ENCODE data around the gene NUP210. TPM values are rescaled to one million over a fixed set of nuclear protein-coding genes. Genes with fewer than 3 reads are reported as not detected.
A peak's percentile ranks its signal among the peaks of the same experiment; 100 is the strongest.

The NUP210 gene
- total RNA-seq, 1 experiment from 2014 or later, result 11.4 TPM

DNA sequence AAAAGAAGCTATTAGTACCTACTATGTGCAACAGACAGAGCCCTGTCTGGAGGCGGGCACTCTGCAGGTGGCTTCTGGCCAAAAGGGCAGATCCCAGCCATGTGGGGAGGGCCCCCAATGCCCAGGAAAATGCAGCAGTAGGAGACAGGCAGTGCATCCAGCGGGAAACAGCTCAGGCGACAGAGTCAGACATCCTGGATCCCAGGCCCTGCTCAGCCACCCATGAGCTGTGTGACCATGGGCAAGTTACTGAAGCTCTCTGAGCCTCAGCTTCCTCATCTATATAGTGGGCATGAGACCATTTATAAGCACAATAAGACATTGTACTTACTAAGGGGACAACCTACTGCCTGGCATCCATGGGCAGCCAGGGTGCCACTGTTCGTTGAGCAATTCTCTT is 25.8 kb downstream of the NUP210 start:
- intact Hi-C loops (cut with micrococcal nuclease; ENCODE audit: unreplicated experiment), result no loop called here
- H3K4me1 ChIP-seq (ENCODE audit: insufficient read depth, low read length, poor library complexity, severe bottlenecking), result no peaks in the 10 kb centered on the region
- TF ChIP-seq, protein P1, sequence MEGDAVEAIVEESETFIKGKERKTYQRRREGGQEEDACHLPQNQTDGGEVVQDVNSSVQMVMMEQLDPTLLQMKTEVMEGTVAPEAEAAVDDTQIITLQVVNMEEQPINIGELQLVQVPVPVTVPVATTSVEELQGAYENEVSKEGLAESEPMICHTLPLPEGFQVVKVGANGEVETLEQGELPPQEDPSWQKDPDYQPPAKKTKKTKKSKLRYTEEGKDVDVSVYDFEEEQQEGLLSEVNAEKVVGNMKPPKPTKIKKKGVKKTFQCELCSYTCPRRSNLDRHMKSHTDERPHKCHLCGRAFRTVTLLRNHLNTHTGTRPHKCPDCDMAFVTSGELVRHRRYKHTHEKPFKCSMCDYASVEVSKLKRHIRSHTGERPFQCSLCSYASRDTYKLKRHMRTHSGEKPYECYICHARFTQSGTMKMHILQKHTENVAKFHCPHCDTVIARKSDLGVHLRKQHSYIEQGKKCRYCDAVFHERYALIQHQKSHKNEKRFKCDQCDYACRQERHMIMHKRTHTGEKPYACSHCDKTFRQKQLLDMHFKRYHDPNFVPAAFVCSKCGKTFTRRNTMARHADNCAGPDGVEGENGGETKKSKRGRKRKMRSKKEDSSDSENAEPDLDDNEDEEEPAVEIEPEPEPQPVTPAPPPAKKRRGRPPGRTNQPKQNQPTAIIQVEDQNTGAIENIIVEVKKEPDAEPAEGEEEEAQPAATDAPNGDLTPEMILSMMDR (conservative IDR thresholded peaks at IDR 0.05; ENCODE audit: low read depth, low read length), result no peak
- no peak for TF ChIP-seq EZH2 (IDR thresholded peaks at IDR 0.05; ENCODE audit: borderline replicate concordance, low read depth, low read length, poor library complexity, severe bottlenecking)
- no peaks in the 10 kb centered on the region for H3K9me3 ChIP-seq (ENCODE audit: low read depth, low read length, poor library complexity, severe bottlenecking)
- DNase-seq (ENCODE audit: low spot score), result no peak
- CTCF ChIA-PET, result no interaction called here
- BruUV-seq (replicated peaks), result no TSS peak
- H3K27me3 ChIP-seq (replicated peaks; ENCODE audit: insufficient read depth, low read depth, low read length, poor library complexity), result no peaks in the 10 kb centered on the region
- POLR2A ChIA-PET (ENCODE audit: low non-redundant PET), result no interaction called here
- H3K36me3 ChIP-seq (ENCODE audit: insufficient read depth, low read length, poor library complexity, severe bottlenecking), result no peaks in the 10 kb centered on the region
- no peak overlapping the region for H3K27ac ChIP-seq (ENCODE audit: low read depth, low read length, poor library complexity, severe bottlenecking)
- no peak overlapping the region for H3K4me3 ChIP-seq (ENCODE audit: low read depth, low read length, poor library complexity, severe bottlenecking)

DNA sequence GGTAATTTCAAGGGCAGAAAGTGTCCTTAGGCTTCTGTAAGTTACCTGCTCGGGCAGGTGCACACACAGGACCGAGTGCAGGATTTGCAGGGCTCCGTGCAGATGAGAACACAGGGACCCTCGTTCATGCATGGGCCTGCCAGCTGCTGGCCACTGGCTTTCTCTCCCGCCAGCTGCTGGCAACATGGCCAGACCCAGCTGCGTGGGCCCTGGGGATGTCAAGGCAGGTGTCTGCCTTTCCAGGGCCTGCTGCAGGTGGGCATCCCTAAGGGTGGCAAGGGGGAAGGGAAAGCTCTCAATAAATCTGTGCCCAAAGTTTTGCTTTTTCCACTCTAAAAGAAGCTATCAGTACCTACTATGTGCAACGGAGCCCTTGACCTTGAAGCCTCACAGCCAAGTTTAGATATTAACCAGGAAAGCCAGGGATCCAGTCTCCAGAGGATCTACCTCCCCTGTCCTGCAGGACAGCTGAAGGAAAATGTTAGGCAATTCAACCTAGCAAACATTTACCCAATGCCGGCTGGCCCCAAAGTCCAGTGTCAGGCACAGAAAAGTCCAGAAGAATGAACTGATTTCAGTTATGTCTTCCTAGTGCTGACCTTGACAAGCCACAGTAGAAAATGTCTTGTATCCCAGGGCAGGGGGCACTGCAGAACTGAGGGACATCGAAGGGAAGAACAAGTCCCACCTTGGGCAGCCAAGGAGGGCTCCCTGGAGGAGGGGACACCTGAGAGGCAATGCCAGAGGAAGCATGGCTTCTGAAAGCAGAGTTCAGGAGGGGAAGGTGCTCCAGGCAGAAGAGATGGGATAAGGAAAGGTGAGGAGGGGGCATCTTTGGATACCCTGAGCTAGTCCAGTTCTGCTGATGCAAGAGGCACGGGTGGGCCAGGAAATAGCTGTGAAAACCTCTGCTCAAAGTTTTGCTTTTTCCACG is 26.4 kb downstream of the NUP210 start:
- H3K36me3 ChIP-seq (ENCODE audit: insufficient read depth, low read length, poor library complexity, severe bottlenecking), result no peaks in the 10 kb centered on the region
- no peak overlapping the region for H3K4me3 ChIP-seq (ENCODE audit: low read depth, low read length, poor library complexity, severe bottlenecking)
- no peaks in the 10 kb centered on the region for H3K9me3 ChIP-seq (ENCODE audit: low read depth, low read length, poor library complexity, severe bottlenecking)
- TF ChIP-seq, protein P1 (conservative IDR thresholded peaks at IDR 0.05; ENCODE audit: low read depth, low read length), result no peak
- TF ChIP-seq EZH2 (IDR thresholded peaks at IDR 0.05; ENCODE audit: borderline replicate concordance, low read depth, low read length, poor library complexity, severe bottlenecking), result no peak
- intact Hi-C loops (cut with micrococcal nuclease; ENCODE audit: unreplicated experiment), result no loop called here
- no peaks in the 10 kb centered on the region for H3K27me3 ChIP-seq (replicated peaks; ENCODE audit: insufficient read depth, low read depth, low read length, poor library complexity)
- H3K27ac ChIP-seq (ENCODE audit: low read depth, low read length, poor library complexity, severe bottlenecking), result no peak overlapping the region
- ChIA-PET CTCF (no interaction called here), POLR2A (ENCODE audit: low non-redundant PET) (no interaction called here)
- no peak for DNase-seq (ENCODE audit: low spot score)
- H3K4me1 ChIP-seq (ENCODE audit: insufficient read depth, low read length, poor library complexity, severe bottlenecking), result no peaks in the 10 kb centered on the region
- no TSS peak for BruUV-seq (replicated peaks)

DNA sequence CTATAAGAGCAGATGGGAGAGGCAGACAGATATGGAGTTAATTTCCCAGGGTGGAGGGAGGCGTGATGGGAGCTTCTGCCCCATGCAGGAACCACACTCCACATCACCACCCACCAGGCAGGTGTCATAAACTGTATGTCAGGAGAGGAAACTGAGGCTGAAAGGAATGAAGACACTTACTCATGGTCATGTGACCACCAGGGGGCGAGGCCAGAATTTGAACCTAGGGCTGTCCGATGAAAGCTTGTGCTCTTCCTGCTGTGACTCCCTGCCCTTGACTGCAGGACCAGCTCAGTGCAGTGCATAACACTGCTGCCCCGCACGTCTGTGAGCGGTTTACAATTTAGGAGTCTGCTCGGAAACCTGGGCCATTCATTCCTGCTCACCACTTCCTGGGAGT is 28.8 kb downstream of the NUP210 start:
- POLR2A ChIA-PET (ENCODE audit: low non-redundant PET), result no interaction called here
- Histone ChIP-seq H3K27ac (ENCODE audit: low read depth, low read length, poor library complexity, severe bottlenecking) (no peak overlapping the region), H3K4me1 (ENCODE audit: insufficient read depth, low read length, poor library complexity, severe bottlenecking) (no peaks in the 10 kb centered on the region), H3K27me3 (replicated peaks; ENCODE audit: insufficient read depth, low read depth, low read length, poor library complexity) (no peaks in the 10 kb centered on the region), H3K36me3 (ENCODE audit: insufficient read depth, low read length, poor library complexity, severe bottlenecking) (no peaks in the 10 kb centered on the region), H3K4me3 (ENCODE audit: low read depth, low read length, poor library complexity, severe bottlenecking) (no peak overlapping the region), H3K9me3 (ENCODE audit: low read depth, low read length, poor library complexity, severe bottlenecking) (no peaks in the 10 kb centered on the region)
- DNase-seq (ENCODE audit: low spot score), result no peak
- CTCF ChIA-PET, result no interaction called here
- no peak for TF ChIP-seq EZH2 (IDR thresholded peaks at IDR 0.05; ENCODE audit: borderline replicate concordance, low read depth, low read length, poor library complexity, severe bottlenecking)
- TF ChIP-seq, protein P1 (conservative IDR thresholded peaks at IDR 0.05; ENCODE audit: low read depth, low read length), result 0 out of 2 replicates have a peak, but pooled peaks have one; percentile 18
- intact Hi-C loops (cut with micrococcal nuclease; ENCODE audit: unreplicated experiment), result no loop called here
- BruUV-seq (replicated peaks), result no TSS peak

All from A673 (cell line).